Breast epithelium (tissue), 4 donors: ENCODE results near the gene STEAP2. TPM values are rescaled to one million over a fixed set of nuclear protein-coding genes. Genes with fewer than 3 reads are reported as not detected.

ENCODE experiments used
- DNase-seq, 2 donors: peaks; one replicate each; pipeline ENCODE4 v3.0.0-alpha.2; 2019; ENCODE audit warnings: low spot score in 2 of 2
- H3K27ac ChIP-seq, 2 donors: fragments of 200-600 bp; sonication (generic) in 1 of 2; one replicate each; pipeline ENCODE4 v1.5.1; 2016 to 2019; ENCODE audit warnings: mild to moderate bottlenecking in 1 of 2
- H3K27me3 ChIP-seq, 2 donors: fragments of 200-600 bp; sonication (generic) in 1 of 2; one replicate each; pipeline versions ENCODE4 v1.5.1 to v1.6.0; 2017 to 2019; ENCODE audit warnings: control low read depth in 1 of 2, mild to moderate bottlenecking in 1 of 2
- H3K36me3 ChIP-seq: fragments of 200-600 bp; one replicate; pipeline ENCODE4 v1.5.1; 2019
- H3K4me1 ChIP-seq, 2 donors: fragments of 200-600 bp; sonication (generic); one replicate each; pipeline ENCODE4 v1.5.1; 2016 to 2019; ENCODE audit warnings: control low read depth in 1 of 2
- H3K4me3 ChIP-seq, 3 donors: fragments of 200-600 bp; sonication (generic); 1 replicate in 2 of 3; 2 replicates in 1 of 3; pipeline ENCODE4 v1.5.1; 2016 to 2019; ENCODE audit warnings: mild to moderate bottlenecking in 3 of 3, moderate library complexity in 2 of 3
- H3K9me3 ChIP-seq, 2 donors: fragments of 200-600 bp; sonication (generic) in 1 of 2; one replicate each; pipeline ENCODE4 v1.5.1; 2016 to 2019; ENCODE audit warnings: control low read depth in 1 of 2
- CTCF ChIP-seq, 3 donors: fragments of 450-650 bp; IDR thresholded peaks; one replicate each; pipeline ENCODE4 v1.5.1; 2016 to 2017; ENCODE audit warnings: antibody characterized with exemption in 3 of 3, mild to moderate bottlenecking in 3 of 3, moderate library complexity in 3 of 3
- POLR2A ChIP-seq: fragments of 450-650 bp; IDR thresholded peaks from one replicate; pipeline ENCODE4 v1.6.1; 2016; ENCODE audit warnings: antibody characterized with exemption, mild to moderate bottlenecking, moderate library complexity
- POLR2AphosphoS5 ChIP-seq, 3 donors: sonication (generic); formaldehyde crosslinking; IDR thresholded peaks; one replicate each; pipeline ENCODE4 v1.6.1; 2017; ENCODE audit warnings: antibody characterized with exemption in 3 of 3
- intact Hi-C: fragments of 100-400 bp; cut with DNase I; formaldehyde crosslinking; loops from one replicate; pipeline ENCODE4 v1.15.1; 2023; ENCODE audit warnings: low total_unique reads
- total RNA-seq, 3 donors: library from RNA; depleted of rRNA; stranded (reverse); fragments of >200 nt; gene quantifications; one replicate each; pipeline ENCODE4 v1.1.0, GENCODE V29; 2016

Gene STEAP2
- total RNA-seq, 3 donors from 2014 or later, result 14.4 to 81.9 (median 22.1) TPM

- intact Hi-C loops, result no loop called here
- Histone ChIP-seq H3K36me3 (no peaks in the 10 kb centered on the region), H3K4me3 (no peak overlapping the region), H3K9me3 (no peaks in the 10 kb centered on the region), H3K27ac (no peak overlapping the region), H3K4me1 (no peaks in the 10 kb centered on the region), H3K27me3 (no peaks in the 10 kb centered on the region)
- no peak for DNase-seq
- TF ChIP-seq POLR2AphosphoS5 (IDR thresholded peaks at IDR 0.05) (no peak), CTCF (IDR thresholded peaks at IDR 0.05) (no peak), POLR2A (no peak)
Observed at GRCh38 chr7:90238583-90238982, 27.0 kb downstream of the STEAP2 start.

DNA sequence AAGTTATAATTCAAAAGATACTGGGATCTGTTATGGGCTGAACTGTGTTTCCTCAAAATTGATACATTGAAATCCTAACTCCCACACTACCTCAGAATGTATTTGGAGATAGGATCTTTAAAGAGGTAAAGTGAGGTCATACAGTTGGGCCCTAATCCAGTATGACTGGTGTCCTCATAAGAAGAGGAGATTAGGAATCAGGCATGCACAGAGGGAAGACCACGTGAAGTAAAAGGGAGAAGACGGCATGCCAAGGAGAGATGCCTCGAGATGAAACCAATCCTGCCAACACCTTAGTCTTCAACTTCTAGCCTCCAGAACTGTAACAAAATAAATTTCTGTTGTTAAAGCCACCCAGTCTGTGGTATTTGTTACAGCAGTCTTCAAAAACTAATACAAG is 27.5 kb downstream of the STEAP2 start:
- Histone ChIP-seq H3K27me3 (no peaks in the 10 kb centered on the region), H3K36me3 (no peaks in the 10 kb centered on the region), H3K4me1 (peaks cover 0 to under 1% of the 10 kb centered on the region in 2 donors), H3K27ac (no peak overlapping the region), H3K9me3 (no peaks in the 10 kb centered on the region), H3K4me3 (no peak overlapping the region)
- intact Hi-C loops, result no loop called here
- no peak for DNase-seq
- no peak for TF ChIP-seq POLR2A
- TF ChIP-seq POLR2AphosphoS5 (IDR thresholded peaks at IDR 0.05), result no peak
- TF ChIP-seq CTCF (IDR thresholded peaks at IDR 0.05), result no peak

DNA sequence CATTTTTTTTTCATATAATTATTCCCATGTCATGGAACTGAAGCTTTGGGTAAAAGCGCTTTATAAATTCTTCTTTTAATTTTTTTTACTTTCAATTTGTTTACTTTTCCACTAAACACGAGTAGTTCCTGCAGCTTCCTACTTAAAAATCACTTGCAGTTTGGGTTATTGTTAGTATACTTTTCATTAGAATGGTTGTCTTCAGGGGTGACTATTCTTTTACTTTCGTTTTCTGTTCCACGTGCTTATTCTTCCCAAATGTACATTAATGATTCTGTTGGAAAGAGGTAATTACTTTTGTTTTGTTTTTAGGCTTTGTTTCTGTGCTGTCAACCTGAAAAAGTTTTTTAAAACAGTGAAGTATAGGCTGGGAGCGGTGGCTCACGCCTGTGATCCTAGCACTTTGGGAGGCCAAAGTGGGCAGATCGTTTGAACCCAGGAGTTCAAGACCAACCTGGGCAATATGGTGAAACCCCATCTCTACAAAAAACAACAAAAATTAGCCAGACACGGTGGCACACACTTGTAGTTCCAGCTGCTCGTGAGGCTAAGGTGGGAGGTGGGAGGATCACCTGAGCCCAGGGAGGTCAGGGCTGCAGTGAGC is 28.2 kb downstream of the STEAP2 start:
- Histone ChIP-seq H3K27ac (no peak overlapping the region), H3K9me3 (no peaks in the 10 kb centered on the region), H3K27me3 (no peaks in the 10 kb centered on the region), H3K36me3 (no peaks in the 10 kb centered on the region), H3K4me3 (no peak overlapping the region), H3K4me1 (peaks cover 0 to 7% of the 10 kb centered on the region in 2 donors)
- TF ChIP-seq CTCF (IDR thresholded peaks at IDR 0.05) (no peak), POLR2AphosphoS5 (IDR thresholded peaks at IDR 0.05) (no peak), POLR2A (no peak)
- intact Hi-C loops, result no loop called here
- no peak for DNase-seq

DNA sequence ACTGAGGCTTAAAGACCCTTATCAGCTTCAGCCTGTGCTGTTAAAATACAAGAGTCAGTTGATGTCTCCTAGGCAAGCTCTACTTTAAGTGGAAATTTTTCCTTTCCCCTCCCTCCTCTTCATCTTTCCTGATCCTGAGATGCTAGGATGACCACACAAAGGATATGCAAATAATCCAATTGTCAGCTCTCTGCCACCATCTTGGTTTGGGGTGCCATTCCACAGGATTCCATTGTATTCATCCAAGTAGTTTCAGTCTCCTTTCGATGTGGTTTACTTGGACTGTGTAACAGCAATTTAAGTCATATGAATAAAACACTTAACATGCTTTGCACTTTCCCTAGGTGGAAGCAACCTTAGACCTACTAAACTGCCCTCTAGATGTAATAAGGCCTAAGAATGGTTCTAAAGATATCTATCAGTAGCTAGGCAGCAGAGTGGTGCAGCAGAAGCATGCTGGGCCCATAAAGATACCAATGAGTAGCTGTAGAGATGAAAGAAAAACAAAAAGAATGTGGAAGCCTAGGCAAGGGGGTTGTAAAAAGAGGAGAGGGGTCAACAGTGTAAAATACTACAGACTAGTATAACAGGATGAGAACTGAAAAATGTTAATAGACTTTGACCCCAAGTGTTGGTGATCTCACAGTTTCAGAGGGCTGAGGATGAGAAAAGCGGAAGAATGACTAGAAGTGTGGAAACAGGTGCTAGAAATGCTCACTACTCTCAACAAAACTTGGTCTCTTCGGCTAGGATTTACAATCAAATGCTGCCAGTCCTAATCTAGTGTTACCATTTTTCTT is 31.0 kb downstream of the STEAP2 start:
- Histone ChIP-seq H3K36me3 (no peaks in the 10 kb centered on the region), H3K9me3 (no peaks in the 10 kb centered on the region), H3K27me3 (no peaks in the 10 kb centered on the region), H3K27ac (no peak overlapping the region), H3K4me1 (peaks cover 0 to 7% of the 10 kb centered on the region in 2 donors), H3K4me3 (no peak overlapping the region)
- DNase-seq, result no peak
- TF ChIP-seq POLR2A (no peak), POLR2AphosphoS5 (IDR thresholded peaks at IDR 0.05) (no peak), CTCF (IDR thresholded peaks at IDR 0.05) (no peak)
- intact Hi-C loops, result no loop called here

GRCh38 chr7:90243556-90243955 is 32.0 kb downstream of the STEAP2 start:
- no peaks in the 10 kb centered on the region for H3K9me3 ChIP-seq
- TF ChIP-seq POLR2AphosphoS5 (IDR thresholded peaks at IDR 0.05), result no peak
- no peak for TF ChIP-seq CTCF (IDR thresholded peaks at IDR 0.05)
- no peak for TF ChIP-seq POLR2A
- H3K27me3 ChIP-seq, result no peaks in the 10 kb centered on the region
- H3K36me3 ChIP-seq, result no peaks in the 10 kb centered on the region
- no peak for DNase-seq
- intact Hi-C loops, result no loop called here
- H3K4me1 ChIP-seq, result peaks cover 0 to 7% of the 10 kb centered on the region in 2 donors
- no peak overlapping the region for H3K4me3 ChIP-seq
- no peak overlapping the region for H3K27ac ChIP-seq
